Measurements from ENCODE around the gene ADO. TPM values are rescaled to one million over a fixed set of nuclear protein-coding genes. Genes with fewer than 3 reads are reported as not detected.
A peak's percentile ranks its signal among the peaks of the same experiment; 100 is the strongest.

Gene ADO
- total and polyA plus RNA-seq, 9 of the 15 experiments (the other 6 are each of a cell fraction or from before 2014, with no cell fraction given): 3.0 to 20.0 (median 16.1) TPM

DNA sequence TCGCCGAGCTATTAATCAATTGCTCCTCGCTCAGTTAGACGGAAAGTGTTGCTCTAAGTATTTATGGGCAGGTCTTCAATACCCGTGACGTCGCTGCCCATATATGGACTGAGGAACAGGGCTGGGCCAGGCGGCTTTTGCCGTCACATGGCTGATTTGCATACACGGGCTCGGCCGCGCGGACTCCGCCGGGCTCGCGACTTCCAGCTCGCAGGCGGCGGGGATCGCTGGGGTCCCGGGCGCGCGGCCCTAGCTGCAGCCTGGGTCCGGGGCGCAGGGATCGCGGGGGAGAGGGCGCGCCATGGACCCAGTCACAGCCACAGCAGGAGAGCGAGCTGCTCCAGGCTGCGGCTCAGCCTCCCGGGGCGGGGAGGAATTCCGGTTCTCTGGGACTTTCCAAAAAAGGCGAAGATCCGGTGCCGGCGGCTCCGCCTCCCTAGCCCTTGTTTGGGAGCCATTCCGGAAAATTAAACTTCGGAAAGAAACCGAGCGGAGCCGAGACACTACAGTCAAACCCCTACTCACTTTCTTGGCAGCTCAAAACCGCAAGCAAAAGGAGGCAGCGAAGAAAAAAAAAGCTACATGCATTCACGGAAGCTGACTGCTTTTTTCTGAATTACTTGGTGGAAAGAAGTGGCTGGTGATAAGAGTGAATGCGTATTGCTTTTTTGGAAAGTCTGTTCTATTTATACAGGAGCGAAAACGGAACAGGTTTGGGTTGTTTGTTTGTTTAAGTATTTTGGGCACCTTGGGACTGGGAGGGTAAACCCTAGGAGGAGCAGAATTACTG is 12.0 kb downstream of the ADO start, which contains the start of gene EGR2 (continued):
- TF ChIP-seq ZNF3 (CRISPR knock-in tag; IDR thresholded peaks at IDR 0.05): no peak
- TF ChIP-seq MAFK (IDR thresholded peaks at IDR 0.05; ENCODE audit: low read length): no peak
- no peak for TF ChIP-seq U2AF2 (optimal IDR thresholded peaks at IDR 0.05; ENCODE audit: low read depth, low read length)
- no peak for TF ChIP-seq ZKSCAN8 (CRISPR knock-in tag; IDR thresholded peaks at IDR 0.05)
- TF ChIP-seq RB1 (IDR thresholded peaks at IDR 0.05; ENCODE audit: low read depth): peak; percentile 83
- no peak for TF ChIP-seq IFI16 (CRISPR knock-in tag; IDR thresholded peaks at IDR 0.05)
- no peak for TF ChIP-seq PRMT5 (CRISPR knock-in tag; IDR thresholded peaks at IDR 0.05)
- no peak for TF ChIP-seq MYNN (IDR thresholded peaks at IDR 0.05)
- TF ChIP-seq MYNN (CRISPR knock-in tag; IDR thresholded peaks at IDR 0.05): no peak
- TF ChIP-seq, protein P1, sequence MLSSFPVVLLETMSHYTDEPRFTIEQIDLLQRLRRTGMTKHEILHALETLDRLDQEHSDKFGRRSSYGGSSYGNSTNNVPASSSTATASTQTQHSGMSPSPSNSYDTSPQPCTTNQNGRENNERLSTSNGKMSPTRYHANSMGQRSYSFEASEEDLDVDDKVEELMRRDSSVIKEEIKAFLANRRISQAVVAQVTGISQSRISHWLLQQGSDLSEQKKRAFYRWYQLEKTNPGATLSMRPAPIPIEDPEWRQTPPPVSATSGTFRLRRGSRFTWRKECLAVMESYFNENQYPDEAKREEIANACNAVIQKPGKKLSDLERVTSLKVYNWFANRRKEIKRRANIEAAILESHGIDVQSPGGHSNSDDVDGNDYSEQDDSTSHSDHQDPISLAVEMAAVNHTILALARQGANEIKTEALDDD (IDR thresholded peaks at IDR 0.05): no peak
- TF ChIP-seq SMAD1 (IDR thresholded peaks at IDR 0.05; ENCODE audit: low read depth, low read length, partially characterized antibody): no peak
- TF ChIP-seq STAG1 (CRISPR knock-in tag; IDR thresholded peaks at IDR 0.05; ENCODE audit: borderline replicate concordance): no peak
- TF ChIP-seq, protein P2, sequence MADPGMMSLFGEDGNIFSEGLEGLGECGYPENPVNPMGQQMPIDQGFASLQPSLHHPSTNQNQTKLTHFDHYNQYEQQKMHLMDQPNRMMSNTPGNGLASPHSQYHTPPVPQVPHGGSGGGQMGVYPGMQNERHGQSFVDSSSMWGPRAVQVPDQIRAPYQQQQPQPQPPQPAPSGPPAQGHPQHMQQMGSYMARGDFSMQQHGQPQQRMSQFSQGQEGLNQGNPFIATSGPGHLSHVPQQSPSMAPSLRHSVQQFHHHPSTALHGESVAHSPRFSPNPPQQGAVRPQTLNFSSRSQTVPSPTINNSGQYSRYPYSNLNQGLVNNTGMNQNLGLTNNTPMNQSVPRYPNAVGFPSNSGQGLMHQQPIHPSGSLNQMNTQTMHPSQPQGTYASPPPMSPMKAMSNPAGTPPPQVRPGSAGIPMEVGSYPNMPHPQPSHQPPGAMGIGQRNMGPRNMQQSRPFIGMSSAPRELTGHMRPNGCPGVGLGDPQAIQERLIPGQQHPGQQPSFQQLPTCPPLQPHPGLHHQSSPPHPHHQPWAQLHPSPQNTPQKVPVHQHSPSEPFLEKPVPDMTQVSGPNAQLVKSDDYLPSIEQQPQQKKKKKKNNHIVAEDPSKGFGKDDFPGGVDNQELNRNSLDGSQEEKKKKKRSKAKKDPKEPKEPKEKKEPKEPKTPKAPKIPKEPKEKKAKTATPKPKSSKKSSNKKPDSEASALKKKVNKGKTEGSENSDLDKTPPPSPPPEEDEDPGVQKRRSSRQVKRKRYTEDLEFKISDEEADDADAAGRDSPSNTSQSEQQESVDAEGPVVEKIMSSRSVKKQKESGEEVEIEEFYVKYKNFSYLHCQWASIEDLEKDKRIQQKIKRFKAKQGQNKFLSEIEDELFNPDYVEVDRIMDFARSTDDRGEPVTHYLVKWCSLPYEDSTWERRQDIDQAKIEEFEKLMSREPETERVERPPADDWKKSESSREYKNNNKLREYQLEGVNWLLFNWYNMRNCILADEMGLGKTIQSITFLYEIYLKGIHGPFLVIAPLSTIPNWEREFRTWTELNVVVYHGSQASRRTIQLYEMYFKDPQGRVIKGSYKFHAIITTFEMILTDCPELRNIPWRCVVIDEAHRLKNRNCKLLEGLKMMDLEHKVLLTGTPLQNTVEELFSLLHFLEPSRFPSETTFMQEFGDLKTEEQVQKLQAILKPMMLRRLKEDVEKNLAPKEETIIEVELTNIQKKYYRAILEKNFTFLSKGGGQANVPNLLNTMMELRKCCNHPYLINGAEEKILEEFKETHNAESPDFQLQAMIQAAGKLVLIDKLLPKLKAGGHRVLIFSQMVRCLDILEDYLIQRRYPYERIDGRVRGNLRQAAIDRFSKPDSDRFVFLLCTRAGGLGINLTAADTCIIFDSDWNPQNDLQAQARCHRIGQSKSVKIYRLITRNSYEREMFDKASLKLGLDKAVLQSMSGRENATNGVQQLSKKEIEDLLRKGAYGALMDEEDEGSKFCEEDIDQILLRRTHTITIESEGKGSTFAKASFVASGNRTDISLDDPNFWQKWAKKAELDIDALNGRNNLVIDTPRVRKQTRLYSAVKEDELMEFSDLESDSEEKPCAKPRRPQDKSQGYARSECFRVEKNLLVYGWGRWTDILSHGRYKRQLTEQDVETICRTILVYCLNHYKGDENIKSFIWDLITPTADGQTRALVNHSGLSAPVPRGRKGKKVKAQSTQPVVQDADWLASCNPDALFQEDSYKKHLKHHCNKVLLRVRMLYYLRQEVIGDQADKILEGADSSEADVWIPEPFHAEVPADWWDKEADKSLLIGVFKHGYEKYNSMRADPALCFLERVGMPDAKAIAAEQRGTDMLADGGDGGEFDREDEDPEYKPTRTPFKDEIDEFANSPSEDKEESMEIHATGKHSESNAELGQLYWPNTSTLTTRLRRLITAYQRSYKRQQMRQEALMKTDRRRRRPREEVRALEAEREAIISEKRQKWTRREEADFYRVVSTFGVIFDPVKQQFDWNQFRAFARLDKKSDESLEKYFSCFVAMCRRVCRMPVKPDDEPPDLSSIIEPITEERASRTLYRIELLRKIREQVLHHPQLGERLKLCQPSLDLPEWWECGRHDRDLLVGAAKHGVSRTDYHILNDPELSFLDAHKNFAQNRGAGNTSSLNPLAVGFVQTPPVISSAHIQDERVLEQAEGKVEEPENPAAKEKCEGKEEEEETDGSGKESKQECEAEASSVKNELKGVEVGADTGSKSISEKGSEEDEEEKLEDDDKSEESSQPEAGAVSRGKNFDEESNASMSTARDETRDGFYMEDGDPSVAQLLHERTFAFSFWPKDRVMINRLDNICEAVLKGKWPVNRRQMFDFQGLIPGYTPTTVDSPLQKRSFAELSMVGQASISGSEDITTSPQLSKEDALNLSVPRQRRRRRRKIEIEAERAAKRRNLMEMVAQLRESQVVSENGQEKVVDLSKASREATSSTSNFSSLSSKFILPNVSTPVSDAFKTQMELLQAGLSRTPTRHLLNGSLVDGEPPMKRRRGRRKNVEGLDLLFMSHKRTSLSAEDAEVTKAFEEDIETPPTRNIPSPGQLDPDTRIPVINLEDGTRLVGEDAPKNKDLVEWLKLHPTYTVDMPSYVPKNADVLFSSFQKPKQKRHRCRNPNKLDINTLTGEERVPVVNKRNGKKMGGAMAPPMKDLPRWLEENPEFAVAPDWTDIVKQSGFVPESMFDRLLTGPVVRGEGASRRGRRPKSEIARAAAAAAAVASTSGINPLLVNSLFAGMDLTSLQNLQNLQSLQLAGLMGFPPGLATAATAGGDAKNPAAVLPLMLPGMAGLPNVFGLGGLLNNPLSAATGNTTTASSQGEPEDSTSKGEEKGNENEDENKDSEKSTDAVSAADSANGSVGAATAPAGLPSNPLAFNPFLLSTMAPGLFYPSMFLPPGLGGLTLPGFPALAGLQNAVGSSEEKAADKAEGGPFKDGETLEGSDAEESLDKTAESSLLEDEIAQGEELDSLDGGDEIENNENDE (IDR thresholded peaks at IDR 0.05; ENCODE audit: low read depth, low read length): no peak
- TF ChIP-seq POLR2H (tag; IDR thresholded peaks at IDR 0.05; ENCODE audit: low read depth): no peak
- TF ChIP-seq SIX5 (IDR thresholded peaks at IDR 0.05; ENCODE audit: borderline replicate concordance in 1 of 2, insufficient read depth in 1 of 2, low read depth in 1 of 2, low read length in 2 of 2): no peak
- TF ChIP-seq RAD51 (IDR thresholded peaks at IDR 0.05; ENCODE audit: borderline replicate concordance, low read depth): peak; percentile 63; the same call in 1 of the 2 replicates

All from K562 (cell line).